ENCODE results near the gene UBXN1.
"Not testable (repeated sequence)": the region's sequence is repeated elsewhere in the genome, so short reads cannot be mapped to it uniquely, and the experiment has no call there.

GRCh38 chr11:62703921-62704320 is 25.0 kb upstream of the UBXN1 start:
- TF ChIP-seq, protein P1, sequence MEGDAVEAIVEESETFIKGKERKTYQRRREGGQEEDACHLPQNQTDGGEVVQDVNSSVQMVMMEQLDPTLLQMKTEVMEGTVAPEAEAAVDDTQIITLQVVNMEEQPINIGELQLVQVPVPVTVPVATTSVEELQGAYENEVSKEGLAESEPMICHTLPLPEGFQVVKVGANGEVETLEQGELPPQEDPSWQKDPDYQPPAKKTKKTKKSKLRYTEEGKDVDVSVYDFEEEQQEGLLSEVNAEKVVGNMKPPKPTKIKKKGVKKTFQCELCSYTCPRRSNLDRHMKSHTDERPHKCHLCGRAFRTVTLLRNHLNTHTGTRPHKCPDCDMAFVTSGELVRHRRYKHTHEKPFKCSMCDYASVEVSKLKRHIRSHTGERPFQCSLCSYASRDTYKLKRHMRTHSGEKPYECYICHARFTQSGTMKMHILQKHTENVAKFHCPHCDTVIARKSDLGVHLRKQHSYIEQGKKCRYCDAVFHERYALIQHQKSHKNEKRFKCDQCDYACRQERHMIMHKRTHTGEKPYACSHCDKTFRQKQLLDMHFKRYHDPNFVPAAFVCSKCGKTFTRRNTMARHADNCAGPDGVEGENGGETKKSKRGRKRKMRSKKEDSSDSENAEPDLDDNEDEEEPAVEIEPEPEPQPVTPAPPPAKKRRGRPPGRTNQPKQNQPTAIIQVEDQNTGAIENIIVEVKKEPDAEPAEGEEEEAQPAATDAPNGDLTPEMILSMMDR (optimal IDR thresholded peaks at IDR 0.05 in 1 of 3, IDR thresholded peaks at IDR 0.05 in 1 of 3, conservative IDR thresholded peaks at IDR 0.05 in 1 of 3; ENCODE audit: extremely low read depth in 1 of 3, insufficient read depth in 2 of 3, low read length in 3 of 3): not testable (repeated sequence)
- TF ChIP-seq EZH2 (IDR thresholded peaks at IDR 0.05; ENCODE audit: low read length): not testable (repeated sequence)

Data from keratinocyte (primary cell).